HEK293 (cell line): Measurements from ENCODE around the gene CACNA1C.

Source experiments
- KLF17 ChIP-seq: fragments of 450-650 bp; formaldehyde crosslinking; IDR thresholded peaks from 2 replicates; pipeline ENCODE4 v1.5.1; 2016; ENCODE audit warnings: missing biosample characterization, missing genetic modification characterization
- PRDM2 ChIP-seq: fragments of 450-650 bp; formaldehyde crosslinking; IDR thresholded peaks from 2 replicates; pipeline ENCODE4 v1.5.1; 2016; ENCODE audit warnings: missing biosample characterization, missing genetic modification characterization, borderline replicate concordance
- TSHZ1 ChIP-seq: fragments of 450-650 bp; formaldehyde crosslinking; IDR thresholded peaks from 2 replicates; pipeline ENCODE4 v1.5.1; 2016; ENCODE audit warnings: missing biosample characterization, missing genetic modification characterization, borderline replicate concordance
- ZBTB44 ChIP-seq: fragments of 450-650 bp; IDR thresholded peaks from 2 replicates; pipeline ENCODE4 v1.5.1; 2018; ENCODE audit warnings: missing biosample characterization, mild to moderate bottlenecking, missing genetic modification characterization
- ZBTB49 ChIP-seq: fragments of 450-650 bp; formaldehyde crosslinking; IDR thresholded peaks from 2 replicates; pipeline ENCODE4 v1.5.1; 2016; ENCODE audit warnings: missing biosample characterization, missing genetic modification characterization, low read depth
- ZBTB6 ChIP-seq: fragments of 450-650 bp; formaldehyde crosslinking; IDR thresholded peaks from 2 replicates; pipeline ENCODE4 v1.5.1; 2017; ENCODE audit warnings: missing biosample characterization, missing genetic modification characterization
- ZNF112 ChIP-seq: fragments of 450-650 bp; formaldehyde crosslinking; IDR thresholded peaks from 2 replicates; pipeline ENCODE4 v1.5.0; 2017; ENCODE audit warnings: missing biosample characterization, missing genetic modification characterization
- ZNF280D ChIP-seq: fragments of 450-650 bp; formaldehyde crosslinking; IDR thresholded peaks from 2 replicates; pipeline ENCODE4 v1.5.1; 2016; ENCODE audit warnings: missing biosample characterization, missing genetic modification characterization
- ZSCAN30 ChIP-seq: fragments of 450-650 bp; IDR thresholded peaks from 2 replicates; pipeline ENCODE4 v1.5.1; 2018; ENCODE audit warnings: missing biosample characterization, mild to moderate bottlenecking, missing genetic modification characterization, moderate library complexity

Gene CACNA1C

GRCh38 chr12:2735432-2735831 is 682.6 kb downstream of the CACNA1C start (continued):
- TF ChIP-seq PRDM2 (no peak), ZSCAN30 (no peak), ZNF112 (tag by site-specific recombination) (no peak), KLF17 (tag by site-specific recombination) (no peak), TSHZ1 (tag by site-specific recombination) (no peak), ZNF280D (tag by site-specific recombination) (no peak), ZBTB49 (tag by site-specific recombination) (no peak), ZBTB44 (no peak), ZBTB6 (tag by site-specific recombination) (no peak)
